WTC11 (cell line): ENCODE results near the gene PTPN4. TPM values are rescaled to one million over a fixed set of nuclear protein-coding genes. Genes with fewer than 3 reads are reported as not detected.

Source experiments
- ATAC-seq: fragments of 200-7000 bp; cut with Tn5 transposase; 2 replicates; pipeline ENCODE4 v1.10.0; 2021; ENCODE audit warnings: mild to moderate bottlenecking, moderate library complexity
- CTCF ChIA-PET: fragments of 300-600 bp; sonication (Branson Sonifier 250); formaldehyde crosslinking; loops from one replicate; lab custom pipeline; 2021; ENCODE audit warnings: antibody characterized with exemption; lab: Charles Lee
- POLR2A ChIA-PET: fragments of 350-600 bp; sonication (Branson Sonifier 250); formaldehyde crosslinking; loops from one replicate; lab custom pipeline; 2021; ENCODE audit warnings: antibody characterized with exemption; lab: Charles Lee
- DNase-seq: peaks from one replicate; pipeline ENCODE4 v3.0.0; 2021; ENCODE audit warnings: low spot score
- H3K27ac Mint-ChIP-seq: 2 replicates; pipeline ENCODE4 v1.8.0; 2021; ENCODE audit warnings: mixed read lengths
- H3K27me3 Mint-ChIP-seq: 2 replicates; pipeline ENCODE4 v1.8.0; 2021; ENCODE audit warnings: low read depth, mild to moderate bottlenecking, moderate library complexity, mixed read lengths
- H3K36me3 Mint-ChIP-seq: 2 replicates; pipeline ENCODE4 v1.8.0; 2021; ENCODE audit warnings: mixed read lengths
- H3K4me1 Mint-ChIP-seq: 2 replicates; pipeline ENCODE4 v1.8.0; 2022; ENCODE audit warnings: mixed read lengths
- H3K4me3 Mint-ChIP-seq: 2 replicates; pipeline ENCODE4 v1.8.0; 2021; ENCODE audit warnings: mild to moderate bottlenecking, moderate library complexity, mixed read lengths
- H3K9me3 Mint-ChIP-seq: 2 replicates; pipeline ENCODE4 v1.8.0; 2021; ENCODE audit warnings: mixed read lengths
- ATF6 ChIP-seq: sonication (generic); formaldehyde crosslinking; IDR thresholded peaks from 2 replicates; pipeline ENCODE4 v1.8.1; 2023; ENCODE audit warnings: mild to moderate bottlenecking, missing genetic modification reagents
- CBFB ChIP-seq: sonication (generic); formaldehyde crosslinking; IDR thresholded peaks from 2 replicates; pipeline ENCODE4 v1.8.1; 2022; ENCODE audit warnings: mild to moderate bottlenecking, low read depth, missing genetic modification reagents
- CTCF ChIP-seq: fragments of 200-600 bp; IDR thresholded peaks from 2 replicates; pipeline ENCODE4 v1.8.0; 2022; ENCODE audit warnings: antibody characterized with exemption
- E2F4 ChIP-seq: sonication (generic); formaldehyde crosslinking; IDR thresholded peaks from 2 replicates; pipeline ENCODE4 v1.8.1; 2022; ENCODE audit warnings: low read depth, mild to moderate bottlenecking, moderate library complexity, missing genetic modification reagents, borderline replicate concordance
- GRHL2 ChIP-seq: fragments of 250-450 bp; sonication (Bioruptor Pico); IDR thresholded peaks from 2 replicates; pipeline ENCODE4 v1.8.0; 2022; ENCODE audit warnings: mild to moderate bottlenecking, moderate library complexity; ENCODE audit not compliant: insufficient replicate concordance, severe bottlenecking
- IRF2 ChIP-seq: sonication (generic); formaldehyde crosslinking; IDR thresholded peaks from 2 replicates; pipeline ENCODE4 v1.8.0; 2022; ENCODE audit warnings: low read depth, missing genetic modification reagents, borderline replicate concordance
- MLX ChIP-seq: sonication (generic); formaldehyde crosslinking; IDR thresholded peaks from 2 replicates; pipeline ENCODE4 v1.8.1; 2023; ENCODE audit warnings: mild to moderate bottlenecking, missing genetic modification reagents, moderate library complexity
- NFATC4 ChIP-seq: fragments of 250-450 bp; sonication (Bioruptor Pico); IDR thresholded peaks from 2 replicates; pipeline ENCODE4 v1.9.0; 2021; ENCODE audit warnings: mild to moderate bottlenecking
- NFE2L1 ChIP-seq: sonication (generic); formaldehyde crosslinking; IDR thresholded peaks from 2 replicates; pipeline ENCODE4 v1.8.1; 2023; ENCODE audit warnings: missing genetic modification reagents
- NR3C1 ChIP-seq: sonication (generic); formaldehyde crosslinking; conservative IDR thresholded peaks from 2 replicates; pipeline ENCODE4 v1.8.1; 2023; ENCODE audit warnings: low read depth, mild to moderate bottlenecking, missing genetic modification reagents
- PREB ChIP-seq: sonication (generic); formaldehyde crosslinking; IDR thresholded peaks from 2 replicates; pipeline ENCODE4 v1.8.1; 2022; ENCODE audit warnings: mild to moderate bottlenecking, missing genetic modification reagents, moderate library complexity, borderline replicate concordance
- SP1 ChIP-seq: sonication (generic); formaldehyde crosslinking; conservative IDR thresholded peaks from 2 replicates; pipeline ENCODE4 v1.8.1; 2022; ENCODE audit warnings: missing genetic modification reagents
- STAT6 ChIP-seq: sonication (generic); formaldehyde crosslinking; conservative IDR thresholded peaks from 2 replicates; pipeline ENCODE4 v1.8.1; 2023; ENCODE audit warnings: mild to moderate bottlenecking, low read depth, missing genetic modification reagents, moderate library complexity
- ZBTB21 ChIP-seq: sonication (generic); formaldehyde crosslinking; IDR thresholded peaks from 2 replicates; pipeline ENCODE4 v1.8.1; 2023; ENCODE audit warnings: mild to moderate bottlenecking, missing genetic modification reagents, borderline replicate concordance
- ZNF232 ChIP-seq: sonication (generic); formaldehyde crosslinking; IDR thresholded peaks from 2 replicates; pipeline ENCODE4 v1.8.0; 2022; ENCODE audit warnings: mild to moderate bottlenecking, missing genetic modification reagents
- ZNF423 ChIP-seq: fragments of 250-450 bp; sonication (Bioruptor Pico); IDR thresholded peaks from 2 replicates; pipeline ENCODE4 v2.1.2; 2022; ENCODE audit warnings: mild to moderate bottlenecking, moderate library complexity
- total RNA-seq: library from RNA; stranded (reverse); gene quantifications from 3 replicates; pipeline ENCODE4 v1.2.3, GENCODE V29; 2021

PTPN4 gene
- total RNA-seq, 1 experiment from 2014 or later = 85.8 TPM

- no peak for TF ChIP-seq IRF2
These were observed 24.2 kb upstream of the PTPN4 start (continued) for GRCh38 chr2:119735565-119735964.

GRCh38 chr2:119736021-119736420, 23.7 kb upstream of the PTPN4 start:
- ATAC-seq (no peak; the same call in 1 of the 2 replicates), DNase-seq (no peak)
- ChIA-PET CTCF (interaction anchor here (1.3 to 1.6 kb wide), 4 partner anchors 31 to 439 kb away, joined by 3 to 6 read pairs (median 4); no protein-coding TSS in a partner anchor), POLR2A (no interaction called here)
- no peaks in the 10 kb centered on the region for H3K9me3 Mint-ChIP-seq
- no peak overlapping the region for H3K27ac Mint-ChIP-seq
- H3K36me3 Mint-ChIP-seq = no peaks in the 10 kb centered on the region
- no peak overlapping the region for H3K4me3 Mint-ChIP-seq
- H3K27me3 Mint-ChIP-seq = no peaks in the 10 kb centered on the region
- TF ChIP-seq NFATC4 (no peak), NFE2L1 (no peak), MLX (CRISPR knock-in tag) (no peak), PREB (CRISPR knock-in tag) (no peak), STAT6 (no peak), E2F4 (no peak), ATF6 (CRISPR knock-in tag) (no peak), ZNF232 (no peak), SP1 (CRISPR knock-in tag) (no peak), ZNF423 (CRISPR knock-in tag) (no peak)
- H3K4me1 Mint-ChIP-seq = peaks cover 14% of the 10 kb centered on the region

GRCh38 chr2:119739580-119740255, 20.0 kb upstream of the PTPN4 start:
- CTCF ChIA-PET = interaction anchor here (0.9 kb wide), 1 partner anchor 37 kb away, joined by 3 read pairs; no protein-coding TSS in a partner anchor
- no peaks in the 10 kb centered on the region for H3K27me3 Mint-ChIP-seq
- no peak for ATAC-seq
- no peaks in the 10 kb centered on the region for H3K36me3 Mint-ChIP-seq
- H3K4me1 Mint-ChIP-seq = peaks cover 11% of the 10 kb centered on the region
- H3K9me3 Mint-ChIP-seq = no peaks in the 10 kb centered on the region
- no peak for DNase-seq
- H3K4me3 Mint-ChIP-seq = no peak overlapping the region
- POLR2A ChIA-PET = no interaction called here
- no peak overlapping the region for H3K27ac Mint-ChIP-seq
- TF ChIP-seq GRHL2 (no peak), STAT6 (no peak), ATF6 (CRISPR knock-in tag) (no peak), NR3C1 (CRISPR knock-in tag) (no peak), CTCF (no peak), CBFB (CRISPR knock-in tag) (no peak), ZBTB21 (CRISPR knock-in tag) (no peak)
